ENCODE data around the gene SLC39A10.

Gene SLC39A10

GRCh38 chr2:195756218-195756942 lies 99.4 kb downstream of the SLC39A10 start:
- no peak overlapping the region for H3K4me3 ChIP-seq (ENCODE audit: low read length)
- no peaks in the 10 kb centered on the region for H3K36me3 ChIP-seq (ENCODE audit: control insufficient read depth, insufficient read depth, low read length)
- WGBS (ENCODE audit: insufficient coverage, insufficient read length), result no CpG with 5 or more reads among the region's 7 CpGs
- no peaks in the 10 kb centered on the region for H3K9me3 ChIP-seq (ENCODE audit: control insufficient read depth, insufficient read depth, low read length)
- no peaks in the 10 kb centered on the region for H3K4me1 ChIP-seq (ENCODE audit: control insufficient read depth, insufficient read depth, low read length)
- no peak for DNase-seq (ENCODE audit: low read depth, low spot score)
- H3K27ac ChIP-seq (ENCODE audit: low read length), result no peak overlapping the region
- H3K27me3 ChIP-seq (ENCODE audit: control insufficient read depth, insufficient read depth, low read length), result no peaks in the 10 kb centered on the region

DNA sequence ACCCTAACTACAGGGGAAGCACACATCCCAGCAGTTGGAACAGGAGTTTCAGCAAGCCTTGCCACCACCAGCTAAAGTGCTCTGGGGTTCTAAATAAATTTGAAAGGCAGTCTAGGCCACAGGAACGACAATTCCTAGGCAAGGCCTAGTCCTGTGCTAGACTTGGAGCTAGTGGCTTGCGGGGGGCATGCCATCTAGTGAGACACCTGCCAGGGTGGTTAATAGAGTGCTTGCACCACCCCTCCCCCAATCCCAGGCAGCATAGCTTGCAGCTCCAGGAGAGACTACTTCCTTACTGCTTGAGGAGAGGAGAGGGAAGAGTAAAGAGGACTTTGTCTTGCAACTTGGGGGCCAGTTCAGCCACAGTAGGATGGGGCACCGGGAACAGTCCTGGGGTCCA lies 101.8 kb downstream of the SLC39A10 start:
- WGBS (ENCODE audit: insufficient coverage, insufficient read length), result no CpG with 5 or more reads among the region's 3 CpGs
- H3K9me3 ChIP-seq (ENCODE audit: control insufficient read depth, insufficient read depth, low read length), result no peaks in the 10 kb centered on the region
- no peak overlapping the region for H3K4me3 ChIP-seq (ENCODE audit: low read length)
- H3K27me3 ChIP-seq (ENCODE audit: control insufficient read depth, insufficient read depth, low read length), result no peaks in the 10 kb centered on the region
- no peaks in the 10 kb centered on the region for H3K36me3 ChIP-seq (ENCODE audit: control insufficient read depth, insufficient read depth, low read length)
- no peak overlapping the region for H3K27ac ChIP-seq (ENCODE audit: low read length)
- no peak for DNase-seq (ENCODE audit: low read depth, low spot score)
- no peaks in the 10 kb centered on the region for H3K4me1 ChIP-seq (ENCODE audit: control insufficient read depth, insufficient read depth, low read length)

- Histone ChIP-seq H3K9me3 (ENCODE audit: control insufficient read depth, insufficient read depth, low read length) (no peaks in the 10 kb centered on the region), H3K4me3 (ENCODE audit: low read length) (no peak overlapping the region), H3K27ac (ENCODE audit: low read length) (no peak overlapping the region), H3K36me3 (ENCODE audit: control insufficient read depth, insufficient read depth, low read length) (no peaks in the 10 kb centered on the region), H3K27me3 (ENCODE audit: control insufficient read depth, insufficient read depth, low read length) (no peaks in the 10 kb centered on the region), H3K4me1 (ENCODE audit: control insufficient read depth, insufficient read depth, low read length) (no peaks in the 10 kb centered on the region)
- no CpG with 5 or more reads among the region's 1 CpG for WGBS (ENCODE audit: insufficient coverage, insufficient read length)
- peak; percentile 11 for DNase-seq (ENCODE audit: low read depth, low spot score)
These were observed 102.9 kb downstream of the SLC39A10 start for GRCh38 chr2:195759877-195760276.

DNA sequence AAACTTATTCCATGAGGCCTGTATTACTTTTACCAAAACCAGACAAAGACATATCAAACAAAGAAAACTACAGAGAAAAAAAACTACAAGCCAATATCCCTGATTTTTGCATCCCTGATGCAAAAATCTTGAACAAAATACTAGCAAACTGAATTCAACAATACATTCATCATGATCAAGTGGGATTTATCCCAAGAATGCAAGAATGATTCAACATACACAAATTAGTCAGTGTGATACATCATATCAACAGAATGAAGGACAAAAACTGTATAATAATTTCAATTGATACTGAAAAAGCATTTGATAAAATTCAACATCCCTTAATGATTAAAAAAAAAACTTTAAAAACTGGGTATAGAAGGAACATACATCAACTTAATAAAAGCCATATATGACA lies 106.8 kb downstream of the SLC39A10 start:
- no peaks in the 10 kb centered on the region for H3K4me1 ChIP-seq (ENCODE audit: control insufficient read depth, insufficient read depth, low read length)

GRCh38 chr2:195766691-195767090 lies 109.7 kb downstream of the SLC39A10 start:
- H3K4me1 ChIP-seq (ENCODE audit: control insufficient read depth, insufficient read depth, low read length), result no peaks in the 10 kb centered on the region
- no peaks in the 10 kb centered on the region for H3K9me3 ChIP-seq (ENCODE audit: control insufficient read depth, insufficient read depth, low read length)
- H3K27me3 ChIP-seq (ENCODE audit: control insufficient read depth, insufficient read depth, low read length), result no peaks in the 10 kb centered on the region
- H3K36me3 ChIP-seq (ENCODE audit: control insufficient read depth, insufficient read depth, low read length), result no peaks in the 10 kb centered on the region
- DNase-seq (ENCODE audit: low read depth, low spot score), result no peak
- no peak overlapping the region for H3K4me3 ChIP-seq (ENCODE audit: low read length)
- WGBS (ENCODE audit: insufficient coverage, insufficient read length), result no CpG with 5 or more reads among the region's 1 CpG
- H3K27ac ChIP-seq (ENCODE audit: low read length), result no peak overlapping the region

More for the DNA sequence above, 106.8 kb downstream of the SLC39A10 start:
- Histone ChIP-seq H3K36me3 (ENCODE audit: control insufficient read depth, insufficient read depth, low read length) (no peaks in the 10 kb centered on the region), H3K27ac (ENCODE audit: low read length) (no peak overlapping the region), H3K4me3 (ENCODE audit: low read length) (no peak overlapping the region), H3K27me3 (ENCODE audit: control insufficient read depth, insufficient read depth, low read length) (no peaks in the 10 kb centered on the region), H3K9me3 (ENCODE audit: control insufficient read depth, insufficient read depth, low read length) (no peaks in the 10 kb centered on the region)
- DNase-seq (ENCODE audit: low read depth, low spot score), result no peak

GRCh38 chr2:195768431-195768830 lies 111.4 kb downstream of the SLC39A10 start:
- H3K27me3 ChIP-seq (ENCODE audit: control insufficient read depth, insufficient read depth, low read length), result no peaks in the 10 kb centered on the region
- no peak for DNase-seq (ENCODE audit: low read depth, low spot score)
- no peaks in the 10 kb centered on the region for H3K36me3 ChIP-seq (ENCODE audit: control insufficient read depth, insufficient read depth, low read length)
- H3K9me3 ChIP-seq (ENCODE audit: control insufficient read depth, insufficient read depth, low read length), result no peaks in the 10 kb centered on the region
- no peaks in the 10 kb centered on the region for H3K4me1 ChIP-seq (ENCODE audit: control insufficient read depth, insufficient read depth, low read length)
- WGBS (ENCODE audit: insufficient coverage, insufficient read length), result no CpG with 5 or more reads among the region's 2 CpGs
- H3K27ac ChIP-seq (ENCODE audit: low read length), result no peak overlapping the region
- H3K4me3 ChIP-seq (ENCODE audit: low read length), result no peak overlapping the region

DNA sequence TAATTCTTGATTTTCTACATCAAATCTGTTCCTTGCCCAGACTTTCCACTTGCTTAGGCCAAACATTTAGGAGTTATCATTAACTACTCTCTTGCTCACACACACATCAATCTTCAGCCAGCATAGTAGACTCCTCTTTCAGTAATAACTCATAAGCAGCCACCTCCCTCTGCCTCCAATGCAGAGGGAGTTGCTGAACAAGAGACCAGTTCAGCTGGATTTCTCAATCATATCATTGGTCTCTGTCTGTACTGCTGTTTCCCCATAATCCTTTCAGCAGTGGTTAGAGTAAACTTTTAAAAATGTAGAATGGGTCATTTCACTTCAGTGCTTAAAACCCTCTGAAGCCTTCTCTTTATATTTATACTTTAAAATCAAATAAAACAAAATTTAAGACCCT lies 112.9 kb downstream of the SLC39A10 start:
- H3K4me1 ChIP-seq (ENCODE audit: control insufficient read depth, insufficient read depth, low read length), result no peaks in the 10 kb centered on the region
- H3K27ac ChIP-seq (ENCODE audit: low read length), result no peak overlapping the region
- H3K36me3 ChIP-seq (ENCODE audit: control insufficient read depth, insufficient read depth, low read length), result no peaks in the 10 kb centered on the region
- H3K4me3 ChIP-seq (ENCODE audit: low read length), result no peak overlapping the region
- H3K27me3 ChIP-seq (ENCODE audit: control insufficient read depth, insufficient read depth, low read length), result no peaks in the 10 kb centered on the region
- DNase-seq (ENCODE audit: low read depth, low spot score), result no peak
- no peaks in the 10 kb centered on the region for H3K9me3 ChIP-seq (ENCODE audit: control insufficient read depth, insufficient read depth, low read length)

GRCh38 chr2:195779491-195779890 lies 122.5 kb downstream of the SLC39A10 start:
- Histone ChIP-seq H3K27me3 (ENCODE audit: control insufficient read depth, insufficient read depth, low read length) (no peaks in the 10 kb centered on the region), H3K36me3 (ENCODE audit: control insufficient read depth, insufficient read depth, low read length) (no peaks in the 10 kb centered on the region), H3K4me3 (ENCODE audit: low read length) (no peak overlapping the region), H3K9me3 (ENCODE audit: control insufficient read depth, insufficient read depth, low read length) (no peaks in the 10 kb centered on the region), H3K27ac (ENCODE audit: low read length) (no peak overlapping the region), H3K4me1 (ENCODE audit: control insufficient read depth, insufficient read depth, low read length) (no peaks in the 10 kb centered on the region)
- whole genome bisulfite sequencing (ENCODE audit: insufficient coverage, insufficient read length), result no CpG with 5 or more reads among the region's 2 CpGs
- no peak for DNase-seq (ENCODE audit: low read depth, low spot score)

DNA sequence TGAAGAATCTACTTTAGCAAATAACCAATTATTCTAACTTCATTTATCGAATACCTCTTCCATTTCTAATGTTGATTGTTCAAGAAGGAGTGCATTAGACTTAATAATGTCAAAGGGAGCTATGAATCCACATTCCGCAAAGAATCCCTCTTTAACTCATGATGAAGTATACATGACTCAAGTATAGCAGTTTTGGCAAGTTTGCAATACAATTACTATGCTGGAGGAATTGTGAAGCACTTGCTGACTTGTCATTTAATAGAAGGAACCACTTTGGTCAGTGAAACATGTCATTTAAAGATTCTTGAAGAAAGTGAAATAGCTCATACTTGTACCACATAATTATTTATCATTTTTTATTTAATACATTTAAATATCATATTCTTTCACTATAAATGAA lies 125.1 kb downstream of the SLC39A10 start:
- no peak overlapping the region for H3K27ac ChIP-seq (ENCODE audit: low read length)
- no peaks in the 10 kb centered on the region for H3K27me3 ChIP-seq (ENCODE audit: control insufficient read depth, insufficient read depth, low read length)
- H3K9me3 ChIP-seq (ENCODE audit: control insufficient read depth, insufficient read depth, low read length), result no peaks in the 10 kb centered on the region
- H3K36me3 ChIP-seq (ENCODE audit: control insufficient read depth, insufficient read depth, low read length), result no peaks in the 10 kb centered on the region
- H3K4me3 ChIP-seq (ENCODE audit: low read length), result no peak overlapping the region
- no peaks in the 10 kb centered on the region for H3K4me1 ChIP-seq (ENCODE audit: control insufficient read depth, insufficient read depth, low read length)
- 100% methylated on average over 1 of the region's 2 CpGs for WGBS (ENCODE audit: insufficient coverage, insufficient read length)
- DNase-seq (ENCODE audit: low read depth, low spot score), result no peak
